ENCODE data around the gene PRKN.

Gene PRKN

DNA sequence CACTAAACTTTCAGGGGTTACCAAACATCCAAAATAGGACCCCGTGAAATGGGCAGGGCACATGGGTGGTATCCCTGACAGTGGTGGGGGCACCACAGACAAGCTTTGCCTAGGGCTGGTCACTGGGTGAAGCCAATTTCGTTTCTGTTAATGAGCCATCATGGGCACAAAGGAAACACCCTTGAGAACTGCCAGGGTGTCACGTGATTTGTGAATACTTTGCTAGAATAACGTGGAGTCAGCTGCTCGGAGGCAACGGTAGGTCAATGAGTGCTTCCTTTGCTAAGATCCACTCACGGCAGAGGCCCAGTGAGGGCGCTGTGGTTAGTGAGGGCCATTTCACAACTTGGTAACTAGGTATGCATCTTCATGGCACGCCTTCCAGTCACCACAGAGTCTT lies 1366.0 kb downstream of the PRKN start:
- Histone ChIP-seq H3K4me1 (ENCODE audit: control insufficient read depth in 1 of 2, insufficient read depth in 2 of 2, low read length in 2 of 2) (no peaks in the 10 kb centered on the region), H3K4me3 (ENCODE audit: low read depth in 1 of 2, low read length in 2 of 2) (no peak overlapping the region), H3K9ac (ENCODE audit: low read depth in 1 of 2, low read length in 2 of 2) (no peak overlapping the region), H3K27ac (ENCODE audit: low read depth, low read length) (no peak overlapping the region), H3K36me3 (ENCODE audit: control insufficient read depth in 1 of 2, insufficient read depth in 2 of 2, low read length in 2 of 2) (no peaks in the 10 kb centered on the region), H3K9me3 (ENCODE audit: control insufficient read depth in 1 of 2, low read length in 2 of 2) (peaks cover 3 to 5% of the 10 kb centered on the region in 2 donors), H3K27me3 (ENCODE audit: control insufficient read depth in 1 of 2, insufficient read depth in 2 of 2, low read length in 2 of 2) (no peaks in the 10 kb centered on the region)

DNA sequence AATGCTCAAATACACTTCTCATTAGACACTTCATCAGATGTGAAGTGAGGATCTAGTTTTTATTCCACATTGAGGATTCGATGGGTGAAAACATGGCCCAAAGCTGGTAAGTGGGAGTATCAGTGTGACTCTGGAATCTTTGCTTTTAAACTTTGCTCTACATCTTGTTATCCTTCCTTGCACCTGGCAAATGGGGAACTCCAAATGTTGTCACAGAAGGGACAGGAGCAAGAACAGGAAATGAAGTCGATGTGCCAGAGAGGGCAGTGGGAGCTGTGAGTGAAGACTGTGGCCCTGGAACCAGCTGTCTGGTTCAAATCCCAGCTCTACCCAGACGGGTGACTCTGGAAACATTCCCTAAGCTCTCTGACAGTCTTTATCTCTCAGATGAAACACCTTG lies 1367.0 kb downstream of the PRKN start:
- H3K27ac ChIP-seq (ENCODE audit: low read depth, low read length), result no peak overlapping the region
- H3K4me1 ChIP-seq (ENCODE audit: control insufficient read depth in 1 of 2, insufficient read depth in 2 of 2, low read length in 2 of 2), result no peaks in the 10 kb centered on the region
- H3K27me3 ChIP-seq (ENCODE audit: control insufficient read depth in 1 of 2, insufficient read depth in 2 of 2, low read length in 2 of 2), result no peaks in the 10 kb centered on the region
- no peak overlapping the region for H3K9ac ChIP-seq (ENCODE audit: low read depth in 1 of 2, low read length in 2 of 2)
- H3K9me3 ChIP-seq (ENCODE audit: control insufficient read depth in 1 of 2, low read length in 2 of 2), result peaks cover 3 to 5% of the 10 kb centered on the region in 2 donors
- no peak overlapping the region for H3K4me3 ChIP-seq (ENCODE audit: low read depth in 1 of 2, low read length in 2 of 2)
- no peaks in the 10 kb centered on the region for H3K36me3 ChIP-seq (ENCODE audit: control insufficient read depth in 1 of 2, insufficient read depth in 2 of 2, low read length in 2 of 2)

DNA sequence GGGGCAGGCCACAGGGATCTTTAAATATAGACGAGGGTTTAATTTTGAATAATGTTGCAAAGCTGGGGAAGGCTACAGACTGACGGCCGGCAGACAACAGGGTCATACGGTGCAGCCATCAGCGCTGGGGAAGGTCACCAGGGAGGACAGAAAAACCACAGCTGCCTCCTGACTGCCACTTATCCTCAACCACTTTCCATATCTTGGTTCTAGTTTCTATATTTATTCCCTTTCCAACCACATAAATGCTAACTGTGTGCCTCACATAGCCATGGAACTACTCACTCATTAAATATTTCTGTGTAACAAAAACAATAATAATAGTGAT lies 1368.0 kb downstream of the PRKN start:
- Histone ChIP-seq H3K27me3 (ENCODE audit: control insufficient read depth in 1 of 2, insufficient read depth in 2 of 2, low read length in 2 of 2) (no peaks in the 10 kb centered on the region), H3K27ac (ENCODE audit: low read depth, low read length) (no peak overlapping the region), H3K9ac (ENCODE audit: low read depth in 1 of 2, low read length in 2 of 2) (no peak overlapping the region), H3K9me3 (ENCODE audit: control insufficient read depth in 1 of 2, low read length in 2 of 2) (peaks cover 3 to 5% of the 10 kb centered on the region in 2 donors), H3K4me3 (ENCODE audit: low read depth in 1 of 2, low read length in 2 of 2) (no peak overlapping the region), H3K36me3 (ENCODE audit: control insufficient read depth in 1 of 2, insufficient read depth in 2 of 2, low read length in 2 of 2) (no peaks in the 10 kb centered on the region), H3K4me1 (ENCODE audit: control insufficient read depth in 1 of 2, insufficient read depth in 2 of 2, low read length in 2 of 2) (no peaks in the 10 kb centered on the region)

DNA sequence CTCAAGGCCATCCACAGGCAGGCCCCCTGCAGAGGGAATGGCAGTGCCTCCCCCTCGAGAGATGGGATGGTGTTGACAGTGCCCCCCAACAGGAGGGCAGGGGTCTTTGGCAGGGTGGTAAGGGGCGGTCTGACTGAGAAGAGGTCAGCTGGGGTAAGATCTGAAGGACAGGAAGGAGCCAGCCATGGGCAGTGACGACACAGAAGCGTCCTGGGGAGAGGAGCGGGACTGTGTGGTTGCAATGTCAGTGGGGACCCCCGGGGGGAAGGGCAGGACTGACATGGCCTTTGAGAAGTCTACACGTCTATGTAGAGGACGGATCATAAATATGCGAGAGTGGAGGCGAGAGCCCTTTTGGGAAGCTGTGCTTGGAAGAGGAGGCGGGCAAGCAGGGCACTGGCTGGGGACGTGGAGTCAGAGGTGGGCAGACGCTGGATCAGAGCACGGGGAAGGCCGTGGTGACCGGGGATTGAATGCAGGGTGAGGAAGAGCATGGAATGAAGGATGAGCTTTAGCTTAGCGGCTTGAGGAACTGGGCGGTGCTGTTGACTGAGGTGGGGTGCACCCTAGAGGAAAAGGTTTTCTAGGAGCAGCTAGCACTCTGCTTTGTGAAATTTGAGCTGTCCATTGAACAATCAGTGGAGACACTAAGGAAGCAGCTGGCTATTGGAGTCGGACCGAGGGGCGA lies 1371.3 kb downstream of the PRKN start:
- Histone ChIP-seq H3K4me1 (ENCODE audit: control insufficient read depth in 1 of 2, insufficient read depth in 2 of 2, low read length in 2 of 2) (no peaks in the 10 kb centered on the region), H3K9me3 (ENCODE audit: control insufficient read depth in 1 of 2, low read length in 2 of 2) (no peaks in the 10 kb centered on the region), H3K27me3 (ENCODE audit: control insufficient read depth in 1 of 2, insufficient read depth in 2 of 2, low read length in 2 of 2) (no peaks in the 10 kb centered on the region), H3K27ac (ENCODE audit: low read depth, low read length) (no peak overlapping the region), H3K9ac (ENCODE audit: low read depth in 1 of 2, low read length in 2 of 2) (no peak overlapping the region), H3K4me3 (ENCODE audit: low read depth in 1 of 2, low read length in 2 of 2) (no peak overlapping the region), H3K36me3 (ENCODE audit: control insufficient read depth in 1 of 2, insufficient read depth in 2 of 2, low read length in 2 of 2) (no peaks in the 10 kb centered on the region)

DNA sequence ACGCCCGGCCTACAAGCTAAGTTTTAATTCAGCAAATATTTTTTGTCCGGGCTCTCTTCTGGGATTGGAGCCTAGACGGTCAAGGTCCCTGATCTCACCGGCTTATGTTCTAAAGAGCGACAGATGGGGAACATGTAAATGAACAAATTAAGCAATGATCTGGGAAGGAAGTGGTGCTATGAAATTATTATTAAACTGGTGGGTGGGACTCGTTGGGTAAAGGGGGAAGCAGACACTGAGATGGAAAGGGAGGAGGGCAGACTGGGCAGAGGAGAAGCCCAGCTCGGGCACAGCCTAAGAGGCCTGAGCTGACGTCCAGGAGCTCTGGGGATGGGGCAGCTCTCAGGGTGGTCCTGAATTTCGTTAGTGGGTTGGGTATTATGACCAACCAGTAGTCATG lies 1371.9 kb downstream of the PRKN start:
- Histone ChIP-seq H3K36me3 (ENCODE audit: control insufficient read depth in 1 of 2, insufficient read depth in 2 of 2, low read length in 2 of 2) (no peaks in the 10 kb centered on the region), H3K27me3 (ENCODE audit: control insufficient read depth in 1 of 2, insufficient read depth in 2 of 2, low read length in 2 of 2) (no peaks in the 10 kb centered on the region), H3K4me3 (ENCODE audit: low read depth in 1 of 2, low read length in 2 of 2) (no peak overlapping the region), H3K9me3 (ENCODE audit: control insufficient read depth in 1 of 2, low read length in 2 of 2) (no peaks in the 10 kb centered on the region), H3K9ac (ENCODE audit: low read depth in 1 of 2, low read length in 2 of 2) (no peak overlapping the region), H3K27ac (ENCODE audit: low read depth, low read length) (no peak overlapping the region), H3K4me1 (ENCODE audit: control insufficient read depth in 1 of 2, insufficient read depth in 2 of 2, low read length in 2 of 2) (no peaks in the 10 kb centered on the region)

DNA sequence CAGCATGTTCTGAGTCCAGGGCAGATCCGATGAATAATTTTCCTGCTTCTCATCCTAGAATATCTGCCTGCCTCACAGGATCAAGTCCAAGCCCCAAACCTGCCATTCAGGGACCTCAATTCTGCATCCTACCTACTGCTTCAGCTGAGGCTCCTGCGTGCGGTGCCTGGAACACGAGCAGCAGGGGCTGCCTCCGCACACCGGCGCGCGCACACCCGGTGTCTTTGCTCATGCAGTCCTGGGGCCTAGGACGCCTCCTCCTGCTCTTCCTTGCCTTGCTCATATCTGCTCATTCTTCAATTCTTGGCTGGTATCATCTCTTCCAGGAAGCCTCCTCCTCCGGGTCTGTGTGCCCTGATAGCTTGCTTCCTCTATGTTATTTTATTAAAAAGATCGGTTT lies 1372.6 kb downstream of the PRKN start:
- Histone ChIP-seq H3K4me1 (ENCODE audit: control insufficient read depth in 1 of 2, insufficient read depth in 2 of 2, low read length in 2 of 2) (no peaks in the 10 kb centered on the region), H3K36me3 (ENCODE audit: control insufficient read depth in 1 of 2, insufficient read depth in 2 of 2, low read length in 2 of 2) (no peaks in the 10 kb centered on the region), H3K9me3 (ENCODE audit: control insufficient read depth in 1 of 2, low read length in 2 of 2) (no peaks in the 10 kb centered on the region), H3K4me3 (ENCODE audit: low read depth in 1 of 2, low read length in 2 of 2) (no peak overlapping the region), H3K27ac (ENCODE audit: low read depth, low read length) (no peak overlapping the region), H3K9ac (ENCODE audit: low read depth in 1 of 2, low read length in 2 of 2) (no peak overlapping the region), H3K27me3 (ENCODE audit: control insufficient read depth in 1 of 2, insufficient read depth in 2 of 2, low read length in 2 of 2) (no peaks in the 10 kb centered on the region)

DNA sequence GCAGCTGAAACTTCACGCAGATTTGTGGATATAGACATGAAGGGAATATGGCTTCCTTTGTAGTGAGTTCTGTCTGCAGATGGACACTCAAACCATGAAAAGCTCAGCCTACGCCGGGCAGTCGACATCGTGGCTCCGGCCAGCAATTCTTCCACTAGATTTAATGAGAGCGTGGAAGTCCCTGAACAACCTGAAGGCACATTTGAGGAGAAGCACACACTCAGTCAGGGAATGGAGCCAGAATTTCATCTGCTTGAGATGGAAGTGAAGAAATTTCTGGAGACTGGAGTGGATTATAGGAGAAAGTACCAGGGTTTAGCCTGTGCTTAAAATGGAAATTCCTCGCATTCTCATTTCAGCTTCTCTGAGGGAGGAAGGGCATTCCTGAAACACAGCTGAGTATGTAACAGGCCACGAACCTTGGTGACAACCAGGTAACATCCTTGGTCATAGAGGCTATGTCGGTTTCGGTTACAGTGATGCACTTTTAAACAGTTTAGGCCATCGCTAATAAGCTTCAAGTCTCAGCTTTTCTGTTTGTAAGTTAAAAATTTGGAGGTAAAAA lies 1373.2 kb downstream of the PRKN start:
- H3K4me1 ChIP-seq (ENCODE audit: control insufficient read depth in 1 of 2, insufficient read depth in 2 of 2, low read length in 2 of 2), result no peaks in the 10 kb centered on the region
- H3K9me3 ChIP-seq (ENCODE audit: control insufficient read depth in 1 of 2, low read length in 2 of 2), result no peaks in the 10 kb centered on the region
- H3K27me3 ChIP-seq (ENCODE audit: control insufficient read depth in 1 of 2, insufficient read depth in 2 of 2, low read length in 2 of 2), result no peaks in the 10 kb centered on the region
- no peak overlapping the region for H3K27ac ChIP-seq (ENCODE audit: low read depth, low read length)
- H3K36me3 ChIP-seq (ENCODE audit: control insufficient read depth in 1 of 2, insufficient read depth in 2 of 2, low read length in 2 of 2), result no peaks in the 10 kb centered on the region
- no peak overlapping the region for H3K9ac ChIP-seq (ENCODE audit: low read depth in 1 of 2, low read length in 2 of 2)
- no peak overlapping the region for H3K4me3 ChIP-seq (ENCODE audit: low read depth in 1 of 2, low read length in 2 of 2)

DNA sequence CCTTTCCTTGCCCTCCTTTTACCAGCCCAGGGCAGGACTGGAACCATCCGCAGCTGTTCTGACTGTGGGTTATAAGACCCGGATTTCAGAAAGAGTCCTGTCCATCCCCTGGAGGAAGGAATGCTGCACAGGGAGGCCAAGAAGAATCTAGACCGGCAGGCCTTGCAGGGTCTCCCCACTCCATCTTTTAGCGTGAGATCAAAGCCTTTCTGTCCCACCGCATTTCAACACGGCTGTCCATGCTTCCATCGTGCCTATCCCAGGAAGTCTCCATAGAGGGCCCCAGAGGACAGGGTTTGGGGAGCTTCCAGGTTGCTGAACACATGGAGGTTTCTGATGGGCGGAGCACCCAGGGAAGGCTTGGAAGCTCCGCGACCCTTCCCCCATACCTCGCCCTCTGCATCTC lies 1374.4 kb downstream of the PRKN start:
- H3K9ac ChIP-seq (ENCODE audit: low read depth in 1 of 2, low read length in 2 of 2), result no peak overlapping the region
- no peak overlapping the region for H3K4me3 ChIP-seq (ENCODE audit: low read depth in 1 of 2, low read length in 2 of 2)
- no peaks in the 10 kb centered on the region for H3K36me3 ChIP-seq (ENCODE audit: control insufficient read depth in 1 of 2, insufficient read depth in 2 of 2, low read length in 2 of 2)
- H3K4me1 ChIP-seq (ENCODE audit: control insufficient read depth in 1 of 2, insufficient read depth in 2 of 2, low read length in 2 of 2), result no peaks in the 10 kb centered on the region
- no peaks in the 10 kb centered on the region for H3K27me3 ChIP-seq (ENCODE audit: control insufficient read depth in 1 of 2, insufficient read depth in 2 of 2, low read length in 2 of 2)
- H3K27ac ChIP-seq (ENCODE audit: low read depth, low read length), result no peak overlapping the region
- H3K9me3 ChIP-seq (ENCODE audit: control insufficient read depth in 1 of 2, low read length in 2 of 2), result no peaks in the 10 kb centered on the region

DNA sequence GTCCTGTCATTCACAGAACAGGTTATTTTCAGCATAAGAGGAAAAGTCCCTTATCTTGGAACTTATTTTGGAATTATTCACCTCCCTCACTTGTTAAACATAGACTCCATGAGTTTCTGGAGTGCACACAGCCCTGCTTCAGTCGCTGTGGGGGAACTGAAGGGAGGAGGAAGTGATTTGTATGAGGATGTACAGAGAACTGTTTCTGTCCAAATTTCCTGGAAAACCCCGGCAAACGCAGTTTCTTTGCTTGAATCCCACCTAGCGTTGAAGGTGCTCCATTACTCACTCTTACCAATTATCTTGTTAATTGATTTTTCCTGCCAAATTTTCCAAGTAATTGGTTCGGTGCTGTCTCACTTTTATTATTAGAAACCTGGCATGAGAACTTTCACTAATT lies 1375.7 kb downstream of the PRKN start:
- Histone ChIP-seq H3K27ac (ENCODE audit: low read depth, low read length) (no peak overlapping the region), H3K9me3 (ENCODE audit: control insufficient read depth in 1 of 2, low read length in 2 of 2) (no peaks in the 10 kb centered on the region), H3K4me1 (ENCODE audit: control insufficient read depth in 1 of 2, insufficient read depth in 2 of 2, low read length in 2 of 2) (no peaks in the 10 kb centered on the region), H3K4me3 (ENCODE audit: low read depth in 1 of 2, low read length in 2 of 2) (no peak overlapping the region), H3K27me3 (ENCODE audit: control insufficient read depth in 1 of 2, insufficient read depth in 2 of 2, low read length in 2 of 2) (no peaks in the 10 kb centered on the region), H3K36me3 (ENCODE audit: control insufficient read depth in 1 of 2, insufficient read depth in 2 of 2, low read length in 2 of 2) (no peaks in the 10 kb centered on the region), H3K9ac (ENCODE audit: low read depth in 1 of 2, low read length in 2 of 2) (no peak overlapping the region)

DNA sequence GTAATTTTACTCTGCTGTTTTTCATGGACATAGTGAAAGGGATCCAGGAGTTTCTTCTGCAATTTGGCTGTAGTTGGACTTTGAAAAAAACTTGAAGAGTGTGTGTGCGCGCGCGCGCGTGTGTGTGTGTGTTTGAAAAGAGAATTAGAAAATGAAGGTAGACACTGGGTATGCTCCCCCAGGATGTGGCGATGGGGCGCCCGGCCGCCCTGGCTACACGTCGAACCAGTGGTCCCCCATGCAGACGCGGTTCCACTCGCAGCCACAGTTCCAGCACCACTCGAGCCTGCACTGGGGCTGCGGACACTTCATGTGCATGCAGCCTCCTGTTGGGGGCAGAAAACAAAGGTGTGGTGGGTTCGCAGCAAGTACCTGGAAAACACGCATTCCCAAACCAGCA lies 1377.7 kb downstream of the PRKN start:
- Histone ChIP-seq H3K9ac (ENCODE audit: low read depth in 1 of 2, low read length in 2 of 2) (no peak overlapping the region), H3K9me3 (ENCODE audit: control insufficient read depth in 1 of 2, low read length in 2 of 2) (no peaks in the 10 kb centered on the region), H3K27ac (ENCODE audit: low read depth, low read length) (no peak overlapping the region), H3K4me1 (ENCODE audit: control insufficient read depth in 1 of 2, insufficient read depth in 2 of 2, low read length in 2 of 2) (peaks cover 0 to 4% of the 10 kb centered on the region in 2 donors), H3K27me3 (ENCODE audit: control insufficient read depth in 1 of 2, insufficient read depth in 2 of 2, low read length in 2 of 2) (no peaks in the 10 kb centered on the region), H3K36me3 (ENCODE audit: control insufficient read depth in 1 of 2, insufficient read depth in 2 of 2, low read length in 2 of 2) (no peaks in the 10 kb centered on the region), H3K4me3 (ENCODE audit: low read depth in 1 of 2, low read length in 2 of 2) (no peak overlapping the region)

DNA sequence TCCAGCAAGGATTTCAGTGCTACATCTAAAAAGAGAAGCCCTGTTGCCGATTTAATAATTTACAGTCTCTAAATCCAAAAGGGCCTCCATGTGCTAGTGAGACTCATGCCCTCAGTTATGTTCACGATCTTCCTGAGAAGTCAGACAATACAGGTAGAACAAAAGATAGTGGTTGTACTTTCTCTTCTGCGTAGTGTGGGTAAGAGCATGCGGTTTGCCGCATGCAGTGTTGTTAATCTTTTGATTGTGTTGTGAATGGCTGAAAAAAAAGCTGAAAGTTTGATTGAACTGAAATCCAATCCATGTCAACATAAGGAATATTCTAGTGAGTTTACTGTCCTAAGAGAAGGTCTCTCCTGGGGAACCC lies 1379.0 kb downstream of the PRKN start:
- Histone ChIP-seq H3K4me1 (ENCODE audit: control insufficient read depth in 1 of 2, insufficient read depth in 2 of 2, low read length in 2 of 2) (peaks cover 4% of the 10 kb centered on the region in 2 donors), H3K36me3 (ENCODE audit: control insufficient read depth in 1 of 2, insufficient read depth in 2 of 2, low read length in 2 of 2) (no peaks in the 10 kb centered on the region), H3K27ac (ENCODE audit: low read depth, low read length) (no peak overlapping the region), H3K4me3 (ENCODE audit: low read depth in 1 of 2, low read length in 2 of 2) (no peak overlapping the region), H3K27me3 (ENCODE audit: control insufficient read depth in 1 of 2, insufficient read depth in 2 of 2, low read length in 2 of 2) (no peaks in the 10 kb centered on the region), H3K9me3 (ENCODE audit: control insufficient read depth in 1 of 2, low read length in 2 of 2) (no peaks in the 10 kb centered on the region), H3K9ac (ENCODE audit: low read depth in 1 of 2, low read length in 2 of 2) (no peak overlapping the region)
